Lung (tissue), 12 donors: ENCODE results near the gene ARID1B. TPM values are rescaled to one million over a fixed set of nuclear protein-coding genes. Genes with fewer than 3 reads are reported as not detected.

ENCODE experiments used
- ATAC-seq: fragments of 200-7000 bp; cut with Tn5 transposase; one replicate; pipeline ENCODE4 v1.9.1; 2020; ENCODE audit warnings: moderate number of reproducible peaks; ENCODE audit not compliant: insufficient read depth, low FRiP score
- DNase-seq, 3 donors: peaks; one replicate each; pipeline ENCODE4 v3.0.0-alpha.2; 2013 to 2017
- H3K27ac ChIP-seq, 2 donors: one replicate each; pipeline ENCODE4 v1.5.1; 2013; ENCODE audit warnings: mild to moderate bottlenecking in 2 of 2, moderate library complexity in 2 of 2, control low read depth in 1 of 2, inconsistent platforms in 1 of 2, low read depth in 1 of 2, low read length in 1 of 2
- H3K27me3 ChIP-seq, 3 donors: one replicate each; pipeline ENCODE4 v1.5.1; 2013; ENCODE audit warnings: low read length in 2 of 3; ENCODE audit not compliant: control insufficient read depth in 3 of 3, insufficient read depth in 3 of 3
- H3K36me3 ChIP-seq, 4 donors: one replicate each; pipeline ENCODE4 v1.5.1; 2013; ENCODE audit warnings: low read length in 4 of 4, mild to moderate bottlenecking in 1 of 4, moderate library complexity in 1 of 4; ENCODE audit not compliant: control insufficient read depth in 4 of 4, insufficient read depth in 4 of 4
- H3K4me1 ChIP-seq, 5 donors: one replicate each; pipeline ENCODE4 v1.5.1; 2013; ENCODE audit warnings: low read length in 5 of 5, mild to moderate bottlenecking in 2 of 5, moderate library complexity in 1 of 5; ENCODE audit not compliant: control insufficient read depth in 5 of 5, insufficient read depth in 5 of 5
- H3K4me3 ChIP-seq: one replicate; pipeline ENCODE4 v1.5.1; 2013; ENCODE audit warnings: mild to moderate bottlenecking, control low read depth, moderate library complexity
- H3K9ac ChIP-seq, 2 donors: one replicate each; pipeline ENCODE4 v1.5.1; 2013; ENCODE audit warnings: low read length in 2 of 2, control low read depth in 1 of 2; ENCODE audit not compliant: insufficient read depth in 1 of 2
- H3K9me3 ChIP-seq, 4 donors: one replicate each; pipeline ENCODE4 v1.5.1; 2013; ENCODE audit warnings: low read length in 3 of 4, mild to moderate bottlenecking in 1 of 4, moderate library complexity in 1 of 4; ENCODE audit not compliant: control insufficient read depth in 4 of 4, insufficient read depth in 3 of 4
- WGBS, 2 donors: extraction: QIAGEN DNeasy Blood & Tissue Kit; methylation state at CpG; one replicate each; pipeline ENCODE4 v1.1.7; 2013; 5-methylcytosine and 5-hydroxymethylcytosine counted together
- polyA plus RNA-seq, 2 donors: library from polyadenylated mRNA; stranded (reverse); fragments of 200-250 nt; gene quantifications; one replicate each; pipeline ENCODE4 v1.2.1, GENCODE V29; 2013
- total RNA-seq, 2 donors: library from RNA; depleted of rRNA in 1 of 2; stranded (reverse); fragments of >200 nt in 1 of 2; gene quantifications; one replicate each; pipeline ENCODE4 v1.2.1, GENCODE V29; 2014 to 2021
- TF ChIP-seq, protein P1 (sequence below): IDR thresholded peaks from 2 replicates; pipeline ENCODE4 v1.5.1; 2012; ENCODE audit warnings: mild to moderate bottlenecking; ENCODE audit errors: control extremely low read depth, extremely low read depth
- donor health status: control.
- donor health status: control.
- donor health status: Bipolar disorder and iron deficiency.
- donor health status: healthy.
- donor health status: DM: yes; HTN: yes; CAD: no.

Gene ARID1B
- total and polyA plus RNA-seq, 4 donors = 10.5 to 239 (median 50.9) TPM

DNA sequence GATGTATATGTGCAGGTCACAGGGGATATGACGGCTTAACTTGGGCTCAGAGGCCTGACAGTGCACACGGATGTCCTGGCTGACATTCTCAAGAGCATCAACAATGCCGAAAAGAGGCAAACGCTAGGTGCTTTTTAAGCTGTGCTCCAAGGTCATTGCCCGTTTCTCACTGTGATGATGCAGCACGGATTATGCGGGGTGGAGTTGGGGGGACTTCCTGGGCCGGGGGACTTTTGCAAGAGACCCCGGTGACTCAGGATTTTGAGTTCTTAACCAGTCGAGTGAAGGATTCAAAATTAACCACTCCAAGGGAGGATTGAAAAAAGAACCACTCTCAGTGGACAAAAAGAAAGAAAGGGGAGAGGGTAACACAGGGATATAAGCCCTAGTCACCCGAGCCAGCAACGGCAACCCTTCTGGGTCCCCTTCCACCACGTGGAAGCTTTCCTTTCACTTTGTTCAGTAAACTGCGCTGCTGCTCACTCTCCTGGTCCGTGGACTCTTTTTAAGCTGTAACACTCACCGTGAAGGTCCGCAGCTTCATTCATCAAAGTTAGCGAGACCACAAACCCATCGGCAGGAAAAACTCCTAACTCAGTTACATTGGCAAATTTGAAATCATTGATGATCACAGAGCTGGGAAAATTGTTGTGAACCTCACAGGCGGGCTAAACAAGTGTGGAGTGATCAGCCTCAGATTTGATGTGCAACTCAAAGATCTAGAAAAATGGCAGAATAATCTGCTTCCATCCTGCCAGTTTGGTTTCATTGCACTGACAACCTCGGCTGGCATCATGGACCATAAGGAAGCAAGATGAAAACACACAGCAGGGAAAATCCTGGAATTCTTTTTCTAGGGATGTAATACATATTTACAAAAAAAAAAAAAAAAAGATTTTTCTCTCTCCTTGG, 199.3 kb downstream of the ARID1B start:
- H3K4me3 ChIP-seq = no peak overlapping the region
- WGBS, 2 donors = 59% methylated on average over 21 of the region's 21 CpGs

DNA sequence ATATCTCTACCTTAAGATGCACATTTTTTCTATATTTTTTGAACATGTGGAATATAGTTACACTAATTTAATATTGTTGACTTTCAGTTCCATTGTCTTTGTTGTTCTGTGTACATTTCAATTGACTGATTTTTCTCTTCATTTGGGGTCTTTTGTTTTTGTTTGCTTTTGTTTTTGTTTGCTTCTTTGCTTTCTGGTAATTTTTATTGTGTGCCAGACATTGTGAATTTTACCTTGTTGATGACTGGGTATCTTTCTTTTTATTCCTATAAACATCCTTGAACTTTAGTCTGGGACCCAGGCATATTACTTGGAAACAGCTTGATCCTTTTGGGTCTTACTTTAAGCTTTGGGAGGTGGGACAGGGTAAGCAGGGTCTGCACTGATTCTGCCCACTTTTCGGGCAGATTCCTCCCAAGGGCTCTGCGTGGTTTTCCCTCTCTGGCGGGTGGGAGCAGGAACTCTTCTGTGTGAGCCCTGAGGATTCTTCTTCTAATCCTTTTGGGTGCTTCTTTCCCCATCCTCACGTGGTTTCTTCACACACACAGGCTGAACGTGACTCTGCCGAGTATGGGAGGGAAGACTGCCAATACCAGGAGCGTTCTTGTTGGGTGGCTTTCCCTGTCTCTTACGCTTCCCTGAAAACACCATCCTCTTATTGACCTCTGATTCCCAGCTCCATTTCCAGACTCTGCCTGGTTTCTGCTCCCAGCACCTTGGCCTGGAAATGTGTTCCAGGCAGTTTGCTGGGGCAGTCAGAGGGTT, 200.5 kb downstream of the ARID1B start:
- ATAC-seq (no peak), DNase-seq (peak in 1 of 3 donors; percentile 50)
- Histone ChIP-seq H3K4me3 (no peak overlapping the region), H3K9me3 (no peaks in the 10 kb centered on the region), H3K27ac (no peak overlapping the region), H3K36me3 (no peaks in the 10 kb centered on the region), H3K9ac (no peak overlapping the region), H3K4me1 (peaks cover 2 to 18% (median 9%) of the 10 kb centered on the region in 5 donors), H3K27me3 (no peaks in the 10 kb centered on the region)
- WGBS, 2 donors = 38 to 46% methylated on average over 8 of the region's 8 CpGs
- TF ChIP-seq, protein P1, sequence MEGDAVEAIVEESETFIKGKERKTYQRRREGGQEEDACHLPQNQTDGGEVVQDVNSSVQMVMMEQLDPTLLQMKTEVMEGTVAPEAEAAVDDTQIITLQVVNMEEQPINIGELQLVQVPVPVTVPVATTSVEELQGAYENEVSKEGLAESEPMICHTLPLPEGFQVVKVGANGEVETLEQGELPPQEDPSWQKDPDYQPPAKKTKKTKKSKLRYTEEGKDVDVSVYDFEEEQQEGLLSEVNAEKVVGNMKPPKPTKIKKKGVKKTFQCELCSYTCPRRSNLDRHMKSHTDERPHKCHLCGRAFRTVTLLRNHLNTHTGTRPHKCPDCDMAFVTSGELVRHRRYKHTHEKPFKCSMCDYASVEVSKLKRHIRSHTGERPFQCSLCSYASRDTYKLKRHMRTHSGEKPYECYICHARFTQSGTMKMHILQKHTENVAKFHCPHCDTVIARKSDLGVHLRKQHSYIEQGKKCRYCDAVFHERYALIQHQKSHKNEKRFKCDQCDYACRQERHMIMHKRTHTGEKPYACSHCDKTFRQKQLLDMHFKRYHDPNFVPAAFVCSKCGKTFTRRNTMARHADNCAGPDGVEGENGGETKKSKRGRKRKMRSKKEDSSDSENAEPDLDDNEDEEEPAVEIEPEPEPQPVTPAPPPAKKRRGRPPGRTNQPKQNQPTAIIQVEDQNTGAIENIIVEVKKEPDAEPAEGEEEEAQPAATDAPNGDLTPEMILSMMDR = no peak

More for the DNA sequence above, 199.3 kb downstream of the ARID1B start:
- TF ChIP-seq, protein P1 = no peak
- no peak overlapping the region for H3K27ac ChIP-seq
- H3K36me3 ChIP-seq = no peaks in the 10 kb centered on the region
- peaks cover 2 to 18% (median 6%) of the 10 kb centered on the region in 5 donors for H3K4me1 ChIP-seq
- ATAC-seq (peak; percentile 51), DNase-seq (peak in 2 of 3 donors; percentile 31 to 48)
- H3K9me3 ChIP-seq = no peaks in the 10 kb centered on the region
- H3K27me3 ChIP-seq = no peaks in the 10 kb centered on the region
- no peak overlapping the region for H3K9ac ChIP-seq

GRCh38 chr6:156978948-156979347, 201.8 kb downstream of the ARID1B start:
- DNase-seq = no peak

More at GRCh38 chr6:156978948-156979347, 201.8 kb downstream of the ARID1B start:
- no peak overlapping the region for H3K4me3 ChIP-seq
- H3K36me3 ChIP-seq = no peaks in the 10 kb centered on the region
- no peak overlapping the region for H3K27ac ChIP-seq
- WGBS, 2 donors = 85 to 94% methylated on average over 2 of the region's 2 CpGs
- ATAC-seq = no peak
- no peaks in the 10 kb centered on the region for H3K9me3 ChIP-seq
- TF ChIP-seq, protein P1 = no peak
- peaks cover 0 to 21% (median 9%) of the 10 kb centered on the region in 5 donors for H3K4me1 ChIP-seq
- H3K27me3 ChIP-seq = no peaks in the 10 kb centered on the region
- no peak overlapping the region for H3K9ac ChIP-seq
